ENCODE measurements around the gene NBPF4.
"Not testable (repeated sequence)": the region's sequence is repeated elsewhere in the genome, so short reads cannot be mapped to it uniquely, and the experiment has no call there.

The NBPF4 gene

DNA sequence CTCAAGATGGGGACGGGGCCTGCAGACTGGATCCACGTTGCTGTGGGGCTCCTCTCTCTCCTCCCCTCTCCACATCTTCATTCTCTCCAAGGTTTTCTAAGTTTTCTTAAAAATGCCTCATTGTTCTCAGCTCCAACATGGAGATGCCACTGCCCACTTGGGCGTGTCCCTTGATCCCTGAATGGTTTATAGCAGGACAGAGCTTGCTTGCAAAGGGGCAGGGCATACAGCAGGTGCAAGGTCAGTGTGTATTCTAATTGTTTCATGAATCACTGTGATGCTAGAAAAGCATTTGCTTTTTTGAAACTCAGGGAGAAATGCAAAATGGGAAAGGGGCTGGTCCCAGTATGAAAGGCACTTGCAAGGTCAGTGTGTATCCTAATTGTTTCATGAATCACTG is 13.9 kb downstream of the NBPF4 start:
- H3K9ac ChIP-seq (ENCODE audit: low read length); H3K4me3 ChIP-seq (ENCODE audit: low read depth, low read length); H3K27ac ChIP-seq (ENCODE audit: low read depth, low read length); H3K4me1 ChIP-seq (ENCODE audit: control insufficient read depth, insufficient read depth, low read length); H3K9me3 ChIP-seq (ENCODE audit: control insufficient read depth, insufficient read depth, low read depth, low read length); H3K27me3 ChIP-seq (ENCODE audit: control insufficient read depth, insufficient read depth, low read length); H3K36me3 ChIP-seq (ENCODE audit: control insufficient read depth, insufficient read depth, low read length): not testable (repeated sequence)

DNA sequence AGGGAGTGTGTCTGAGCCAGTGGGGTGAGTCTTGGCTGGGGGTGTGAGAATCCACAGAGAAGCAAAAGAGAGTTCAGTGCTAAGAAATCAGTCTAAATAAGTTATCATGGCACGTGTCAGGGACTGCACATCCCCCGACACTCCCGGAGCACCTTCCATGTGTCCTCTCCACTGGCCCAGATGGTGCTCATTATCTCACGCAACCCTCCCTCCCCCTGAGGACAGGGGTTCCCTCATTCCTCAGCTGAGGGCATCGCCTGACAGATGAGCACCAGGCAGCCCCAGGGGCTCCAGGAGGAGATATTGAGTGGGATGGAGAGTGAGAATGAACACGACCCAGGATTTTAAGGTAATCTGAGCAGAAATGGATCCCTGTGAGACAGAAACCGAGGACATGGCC is 16.1 kb downstream of the NBPF4 start:
- H3K9ac ChIP-seq (ENCODE audit: low read length); H3K4me1 ChIP-seq (ENCODE audit: control insufficient read depth, insufficient read depth, low read length); H3K27me3 ChIP-seq (ENCODE audit: control insufficient read depth, insufficient read depth, low read length); H3K27ac ChIP-seq (ENCODE audit: low read depth, low read length); H3K9me3 ChIP-seq (ENCODE audit: control insufficient read depth, insufficient read depth, low read depth, low read length); H3K36me3 ChIP-seq (ENCODE audit: control insufficient read depth, insufficient read depth, low read length); H3K4me3 ChIP-seq (ENCODE audit: low read depth, low read length): not testable (repeated sequence)

GRCh38 chr1:108226855-108227254 is 17.0 kb downstream of the NBPF4 start:
- not testable (repeated sequence) for H3K4me3 ChIP-seq (ENCODE audit: low read depth, low read length); H3K36me3 ChIP-seq (ENCODE audit: control insufficient read depth, insufficient read depth, low read length); H3K4me1 ChIP-seq (ENCODE audit: control insufficient read depth, insufficient read depth, low read length); H3K9me3 ChIP-seq (ENCODE audit: control insufficient read depth, insufficient read depth, low read depth, low read length); H3K27me3 ChIP-seq (ENCODE audit: control insufficient read depth, insufficient read depth, low read length); H3K27ac ChIP-seq (ENCODE audit: low read depth, low read length); H3K9ac ChIP-seq (ENCODE audit: low read length)

GRCh38 chr1:108223226-108223625 is 20.6 kb downstream of the NBPF4 start:
- not testable (repeated sequence) for H3K27ac ChIP-seq (ENCODE audit: low read depth, low read length); H3K9ac ChIP-seq (ENCODE audit: low read length); H3K27me3 ChIP-seq (ENCODE audit: control insufficient read depth, insufficient read depth, low read length); H3K4me3 ChIP-seq (ENCODE audit: low read depth, low read length); H3K4me1 ChIP-seq (ENCODE audit: control insufficient read depth, insufficient read depth, low read length); H3K36me3 ChIP-seq (ENCODE audit: control insufficient read depth, insufficient read depth, low read length); H3K9me3 ChIP-seq (ENCODE audit: control insufficient read depth, insufficient read depth, low read depth, low read length)

GRCh38 chr1:108217515-108218174 is 26.2 kb downstream of the NBPF4 start:
- not testable (repeated sequence) for H3K9ac ChIP-seq (ENCODE audit: low read length); H3K27me3 ChIP-seq (ENCODE audit: control insufficient read depth, insufficient read depth, low read length); H3K36me3 ChIP-seq (ENCODE audit: control insufficient read depth, insufficient read depth, low read length); H3K4me1 ChIP-seq (ENCODE audit: control insufficient read depth, insufficient read depth, low read length); H3K4me3 ChIP-seq (ENCODE audit: low read depth, low read length); H3K9me3 ChIP-seq (ENCODE audit: control insufficient read depth, insufficient read depth, low read depth, low read length); H3K27ac ChIP-seq (ENCODE audit: low read depth, low read length)

DNA sequence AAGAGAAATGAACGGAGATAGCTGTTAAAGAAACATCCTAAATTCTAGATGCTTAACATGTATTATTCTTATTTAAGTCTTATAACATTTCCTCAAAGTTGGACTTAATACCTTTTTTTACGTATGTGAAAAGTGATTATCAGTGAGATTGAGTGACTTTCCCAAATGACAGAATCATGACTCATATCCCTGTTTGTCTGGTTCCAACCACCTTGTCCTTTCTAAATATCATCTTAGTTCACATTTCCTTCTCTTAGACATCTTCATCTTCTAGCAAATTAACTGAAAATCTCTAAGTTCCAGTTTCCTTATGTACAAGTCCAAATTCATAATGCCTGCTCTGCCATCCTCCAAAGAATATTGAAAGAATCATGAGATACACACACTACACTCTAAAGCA is 26.9 kb downstream of the NBPF4 start:
- not testable (repeated sequence) for H3K36me3 ChIP-seq (ENCODE audit: control insufficient read depth, insufficient read depth, low read length); H3K4me3 ChIP-seq (ENCODE audit: low read depth, low read length); H3K9ac ChIP-seq (ENCODE audit: low read length); H3K9me3 ChIP-seq (ENCODE audit: control insufficient read depth, insufficient read depth, low read depth, low read length); H3K4me1 ChIP-seq (ENCODE audit: control insufficient read depth, insufficient read depth, low read length); H3K27ac ChIP-seq (ENCODE audit: low read depth, low read length); H3K27me3 ChIP-seq (ENCODE audit: control insufficient read depth, insufficient read depth, low read length)

- H3K27me3 ChIP-seq (ENCODE audit: control insufficient read depth, insufficient read depth, low read length); H3K27ac ChIP-seq (ENCODE audit: low read depth, low read length); H3K4me3 ChIP-seq (ENCODE audit: low read depth, low read length): not testable (repeated sequence)
Measured at GRCh38 chr1:108216028-108216890, 27.6 kb downstream of the NBPF4 start.

GRCh38 chr1:108214641-108215465 is 29.0 kb downstream of the NBPF4 start:
- not testable (repeated sequence) for H3K9ac ChIP-seq (ENCODE audit: low read length); H3K27me3 ChIP-seq (ENCODE audit: control insufficient read depth, insufficient read depth, low read length); H3K4me3 ChIP-seq (ENCODE audit: low read depth, low read length); H3K4me1 ChIP-seq (ENCODE audit: control insufficient read depth, insufficient read depth, low read length); H3K27ac ChIP-seq (ENCODE audit: low read depth, low read length); H3K36me3 ChIP-seq (ENCODE audit: control insufficient read depth, insufficient read depth, low read length); H3K9me3 ChIP-seq (ENCODE audit: control insufficient read depth, insufficient read depth, low read depth, low read length)

More at GRCh38 chr1:108216028-108216890, 27.6 kb downstream of the NBPF4 start:
- not testable (repeated sequence) for H3K4me1 ChIP-seq (ENCODE audit: control insufficient read depth, insufficient read depth, low read length); H3K36me3 ChIP-seq (ENCODE audit: control insufficient read depth, insufficient read depth, low read length); H3K9me3 ChIP-seq (ENCODE audit: control insufficient read depth, insufficient read depth, low read depth, low read length); H3K9ac ChIP-seq (ENCODE audit: low read length)

DNA sequence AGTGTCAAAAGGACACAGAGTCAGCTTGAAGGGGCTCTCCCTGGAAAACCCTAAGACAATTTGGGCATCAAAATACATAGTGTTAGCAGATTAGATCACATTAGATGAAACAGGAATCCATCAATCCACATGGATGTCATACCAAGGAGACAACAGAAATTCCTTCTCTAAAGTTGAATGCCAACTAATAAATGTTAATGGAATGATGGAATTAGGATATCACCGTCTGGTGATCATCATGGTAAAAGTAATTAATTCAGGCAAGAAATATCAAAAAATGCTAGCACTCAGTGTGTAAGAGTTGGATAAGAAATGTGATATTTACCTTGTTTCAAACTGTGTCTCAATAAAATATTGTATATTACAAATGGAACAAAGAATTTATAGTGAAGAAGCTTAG is 32.9 kb downstream of the NBPF4 start:
- Histone ChIP-seq H3K4me3 (ENCODE audit: low read depth, low read length) (no peak overlapping the region), H3K27ac (ENCODE audit: low read depth, low read length) (no peak overlapping the region), H3K36me3 (ENCODE audit: control insufficient read depth, insufficient read depth, low read length) (no peaks in the 10 kb centered on the region), H3K9me3 (ENCODE audit: control insufficient read depth, insufficient read depth, low read depth, low read length) (no peaks in the 10 kb centered on the region), H3K27me3 (ENCODE audit: control insufficient read depth, insufficient read depth, low read length) (no peaks in the 10 kb centered on the region), H3K9ac (ENCODE audit: low read length) (no peak overlapping the region), H3K4me1 (ENCODE audit: control insufficient read depth, insufficient read depth, low read length) (peaks cover 13% of the 10 kb centered on the region)

- peak overlapping the region; percentile 33; the same call in 1 of the 2 replicates for H3K4me3 ChIP-seq (ENCODE audit: low read depth, low read length)
- H3K9ac ChIP-seq (ENCODE audit: low read length): peak overlapping the region; percentile 18
- peaks cover 13% of the 10 kb centered on the region for H3K4me1 ChIP-seq (ENCODE audit: control insufficient read depth, insufficient read depth, low read length)
- no peaks in the 10 kb centered on the region for H3K36me3 ChIP-seq (ENCODE audit: control insufficient read depth, insufficient read depth, low read length)
- H3K9me3 ChIP-seq (ENCODE audit: control insufficient read depth, insufficient read depth, low read depth, low read length): no peaks in the 10 kb centered on the region
- H3K27me3 ChIP-seq (ENCODE audit: control insufficient read depth, insufficient read depth, low read length): no peaks in the 10 kb centered on the region
- H3K27ac ChIP-seq (ENCODE audit: low read depth, low read length): no peak overlapping the region
Measured at GRCh38 chr1:108209456-108210108, 34.3 kb downstream of the NBPF4 start.
